SK-N-SH (cell line): ENCODE results near the gene GNG5. TPM values are rescaled to one million over a fixed set of nuclear protein-coding genes. Genes with fewer than 3 reads are reported as not detected.
A peak's percentile ranks its signal among the peaks of the same experiment; 100 is the strongest.

Experiments used
- CTCF ChIA-PET: fragments of 300-600, 350-600 bp; formaldehyde crosslinking; extraction: SDS; loops from one replicate; lab custom pipeline; 2021; lab: Yijun Ruan, JAX
- POLR2A ChIA-PET: fragments of 350-600 bp; sonication (Branson Sonifier 250); formaldehyde crosslinking; extraction: SDS; loops from one replicate; lab custom pipeline; 2020; ENCODE audit warnings: antibody characterized with exemption, inconsistent platforms; lab: Yijun Ruan, JAX
- DNase-seq: peaks from one replicate; pipeline ENCODE4 v3.0.0; 2012
- H2AFZ ChIP-seq: fragments of 200-600 bp; sonication (generic); 2 replicates; pipeline ENCODE4 v1.8.1; 2016; ENCODE audit warnings: antibody characterized with exemption, mild to moderate bottlenecking, low read depth
- H3F3A ChIP-seq: fragments of 200-600 bp; sonication (generic); replicated peaks from 2 replicates; pipeline ENCODE3; 2016; ENCODE audit warnings: antibody characterized with exemption, mild to moderate bottlenecking; ENCODE audit not compliant: insufficient read depth
- H3K27ac ChIP-seq, 2 experiments: fragments of 200-500 bp in 1 of 2; fragments of 200-600 bp in 1 of 2; sonication (Bioruptor generic) in 1 of 2; sonication (generic), shearing (Covaris generic) in 1 of 2; 2 replicates each; pipeline versions ENCODE4 v1.5.1 to v1.6.1; 2014 to 2016; ENCODE audit warnings: low read depth in 2 of 2, inconsistent platforms in 1 of 2, low read length in 1 of 2, mild to moderate bottlenecking in 1 of 2, mixed read lengths in 1 of 2
- H3K27me3 ChIP-seq: fragments of 200-600 bp; sonication (generic), shearing (Covaris generic); 2 replicates; pipeline ENCODE4 v1.6.1; 2016; ENCODE audit warnings: mixed run types; ENCODE audit not compliant: insufficient read depth
- H3K36me3 ChIP-seq, 2 experiments: fragments of 200-500 bp in 1 of 2; fragments of 200-600 bp in 1 of 2; sonication (Bioruptor generic) in 1 of 2; sonication (generic) in 1 of 2; replicated peaks in 1 of 2; 2 replicates each; pipeline versions ENCODE3 to v1.5.1; 2014 to 2016; ENCODE audit warnings: low read length in 1 of 2, mild to moderate bottlenecking in 1 of 2; ENCODE audit not compliant: insufficient read depth in 2 of 2, control insufficient read depth in 1 of 2
- H3K4me1 ChIP-seq, 2 experiments: fragments of 200-500 bp in 1 of 2; fragments of 200-600 bp in 1 of 2; sonication (Bioruptor generic) in 1 of 2; sonication (generic), shearing (Covaris generic) in 1 of 2; 2 replicates each; pipeline versions ENCODE4 v1.5.1 to v1.6.1; 2014 to 2016; ENCODE audit warnings: low read depth in 1 of 2, low read length in 1 of 2, mixed run types in 1 of 2; ENCODE audit not compliant: insufficient read depth in 2 of 2, control insufficient read depth in 1 of 2
- H3K4me2 ChIP-seq: fragments of 200-600 bp; sonication (generic), shearing (Covaris generic); 2 replicates; pipeline ENCODE4 v1.6.1; 2017; ENCODE audit warnings: mixed run types
- H3K4me3 ChIP-seq, 2 experiments: fragments of 200-500 bp in 1 of 2; fragments of 200-600 bp in 1 of 2; sonication (Bioruptor generic) in 1 of 2; sonication (generic), shearing (Covaris generic) in 1 of 2; 2 replicates each; pipeline versions ENCODE4 v1.5.1 to v1.8.1; 2014 to 2016; ENCODE audit warnings: low read depth in 2 of 2, inconsistent platforms in 1 of 2, low read length in 1 of 2, mild to moderate bottlenecking in 1 of 2, mixed read lengths in 1 of 2, moderate library complexity in 1 of 2
- H3K79me2 ChIP-seq: fragments of 200-600 bp; sonication (generic); 2 replicates; pipeline ENCODE4 v1.8.1; 2017; ENCODE audit warnings: mild to moderate bottlenecking; ENCODE audit not compliant: insufficient read depth
- H3K9ac ChIP-seq: fragments of 200-600 bp; sonication (generic); 2 replicates; pipeline ENCODE4 v1.6.1; 2017; ENCODE audit warnings: mixed run types
- H3K9me2 ChIP-seq: fragments of 200-600 bp; sonication (generic); 2 replicates; pipeline ENCODE4 v1.6.1; 2017; ENCODE audit warnings: mixed run types
- H3K9me3 ChIP-seq: fragments of 200-600 bp; sonication (generic); 2 replicates; pipeline ENCODE4 v1.6.1; 2017; ENCODE audit warnings: mixed run types, mild to moderate bottlenecking, moderate library complexity
- H4K20me1 ChIP-seq: fragments of 200-600 bp; sonication (generic); 2 replicates; pipeline ENCODE4 v1.6.1; 2017; ENCODE audit warnings: mild to moderate bottlenecking, mixed run types; ENCODE audit not compliant: insufficient read depth
- CHD2 ChIP-seq: fragments of 150-350 bp; IDR thresholded peaks from 2 replicates; pipeline ENCODE4 v1.6.1; 2018; ENCODE audit warnings: low read length; ENCODE audit not compliant: partially characterized antibody
- ELF1 ChIP-seq: IDR thresholded peaks from 2 replicates; pipeline ENCODE4 v1.4.0; 2012
- EP300 ChIP-seq, 2 experiments: IDR thresholded peaks; 2 replicates each; pipeline versions ENCODE4 v1.4.0 to v1.6.1; 2012; ENCODE audit warnings: borderline replicate concordance in 1 of 2, low read depth in 1 of 2, low read length in 1 of 2
- FOSL2 ChIP-seq: IDR thresholded peaks from 2 replicates; pipeline ENCODE4 v1.4.0; 2012; ENCODE audit warnings: low read depth, mild to moderate bottlenecking, moderate library complexity, borderline replicate concordance
- FOXJ3 ChIP-seq: sonication (generic); formaldehyde crosslinking; IDR thresholded peaks from 2 replicates; pipeline ENCODE4 v1.5.1; 2020; ENCODE audit warnings: mild to moderate bottlenecking, missing genetic modification reagents
- FOXM1 ChIP-seq: IDR thresholded peaks from 2 replicates; pipeline ENCODE4 v1.4.0; 2012; ENCODE audit warnings: low read depth, mild to moderate bottlenecking
- GATA2 ChIP-seq: sonication (generic); formaldehyde crosslinking; IDR thresholded peaks from 2 replicates; pipeline ENCODE4 v1.5.0; 2020; ENCODE audit warnings: mild to moderate bottlenecking, missing genetic modification reagents
- JUND ChIP-seq: IDR thresholded peaks from 2 replicates; pipeline ENCODE4 v1.4.0; 2012
- MXI1 ChIP-seq: IDR thresholded peaks from 2 replicates; pipeline ENCODE4 v1.6.1; 2012; ENCODE audit warnings: mild to moderate bottlenecking, low read depth, low read length, improper control_type of control experiment
- NRF1 ChIP-seq: IDR thresholded peaks from 2 replicates; pipeline ENCODE4 v1.6.1; 2012; ENCODE audit warnings: low read depth, mild to moderate bottlenecking, low read length
- POLR2AphosphoS5 ChIP-seq: IDR thresholded peaks from 2 replicates; pipeline ENCODE4 v1.6.1; 2012; ENCODE audit warnings: low read depth, low read length
- RAD21 ChIP-seq: IDR thresholded peaks from 2 replicates; pipeline ENCODE4 v1.6.1; 2012; ENCODE audit warnings: mild to moderate bottlenecking, low read length
- RCOR1 ChIP-seq: fragments of 150-350 bp; IDR thresholded peaks from 2 replicates; pipeline ENCODE4 v1.6.1; 2017; ENCODE audit warnings: antibody characterized with exemption, low read length
- RFX5 ChIP-seq: IDR thresholded peaks from 2 replicates; pipeline ENCODE4 v1.6.1; 2012; ENCODE audit warnings: mild to moderate bottlenecking, improper control_type of control experiment, low read length
- RXRA ChIP-seq: IDR thresholded peaks from 2 replicates; pipeline ENCODE4 v1.4.0; 2012; ENCODE audit warnings: low read depth, mild to moderate bottlenecking, borderline replicate concordance
- SMC3 ChIP-seq: IDR thresholded peaks from 2 replicates; pipeline ENCODE4 v1.6.1; 2012; ENCODE audit warnings: low read depth, low read length, improper control_type of control experiment
- TAF1 ChIP-seq: IDR thresholded peaks from 2 replicates; pipeline ENCODE4 v1.6.1; 2012; ENCODE audit warnings: low read depth, mild to moderate bottlenecking, low read length, moderate library complexity, borderline replicate concordance
- TEAD4 ChIP-seq: IDR thresholded peaks from 2 replicates; pipeline ENCODE4 v1.4.0; 2012; ENCODE audit warnings: mild to moderate bottlenecking, borderline replicate concordance; ENCODE audit not compliant: insufficient read depth
- YY1 ChIP-seq: IDR thresholded peaks from 2 replicates; pipeline ENCODE4 v1.4.0; 2012; ENCODE audit warnings: low read depth, mild to moderate bottlenecking
- WGBS: methylation state at CpG from one replicate; pipeline ENCODE4 v1.1.6; 2017; ENCODE audit warnings: low lambda C conversion rate; 5-methylcytosine and 5-hydroxymethylcytosine counted together
- polyA plus RNA-seq, 3 experiments: library from polyadenylated mRNA; depleted of rRNA; stranded (reverse); fragments of >200 nt; gene quantifications; 2 replicates each; pipeline ENCODE4 v1.2.3, GENCODE V29; 2012
- TF ChIP-seq, protein P1 (sequence below): fragments of 150-350 bp; IDR thresholded peaks from 2 replicates; pipeline ENCODE4 v1.6.1; 2016; ENCODE audit warnings: mild to moderate bottlenecking, low read depth, low read length
- TF ChIP-seq, protein P2 (sequence below): IDR thresholded peaks from 2 replicates; pipeline ENCODE4 v1.4.0; 2012; ENCODE audit warnings: low read depth, borderline replicate concordance
- TF ChIP-seq, protein P3 (sequence below): fragments of 200-600 bp; sonication (generic); IDR thresholded peaks from 2 replicates; pipeline ENCODE4 v1.6.1; 2017; ENCODE audit warnings: antibody characterized with exemption, mild to moderate bottlenecking, moderate library complexity
- TF ChIP-seq, protein P4 (sequence below): IDR thresholded peaks from 2 replicates; pipeline ENCODE4 v1.4.0; 2012; ENCODE audit warnings: low read depth, borderline replicate concordance

Gene GNG5
- polyA plus RNA-seq (2012; rRNA removed) = 67.0 and 104 TPM in 2 replicates
- 120 and 122 TPM in 2 replicates for polyA plus RNA-seq (2012; cell fraction: cytosol; rRNA removed)
- polyA plus RNA-seq (2012; cell fraction: nucleus; rRNA removed) = 30.2 and 33.5 TPM in 2 replicates

DNA sequence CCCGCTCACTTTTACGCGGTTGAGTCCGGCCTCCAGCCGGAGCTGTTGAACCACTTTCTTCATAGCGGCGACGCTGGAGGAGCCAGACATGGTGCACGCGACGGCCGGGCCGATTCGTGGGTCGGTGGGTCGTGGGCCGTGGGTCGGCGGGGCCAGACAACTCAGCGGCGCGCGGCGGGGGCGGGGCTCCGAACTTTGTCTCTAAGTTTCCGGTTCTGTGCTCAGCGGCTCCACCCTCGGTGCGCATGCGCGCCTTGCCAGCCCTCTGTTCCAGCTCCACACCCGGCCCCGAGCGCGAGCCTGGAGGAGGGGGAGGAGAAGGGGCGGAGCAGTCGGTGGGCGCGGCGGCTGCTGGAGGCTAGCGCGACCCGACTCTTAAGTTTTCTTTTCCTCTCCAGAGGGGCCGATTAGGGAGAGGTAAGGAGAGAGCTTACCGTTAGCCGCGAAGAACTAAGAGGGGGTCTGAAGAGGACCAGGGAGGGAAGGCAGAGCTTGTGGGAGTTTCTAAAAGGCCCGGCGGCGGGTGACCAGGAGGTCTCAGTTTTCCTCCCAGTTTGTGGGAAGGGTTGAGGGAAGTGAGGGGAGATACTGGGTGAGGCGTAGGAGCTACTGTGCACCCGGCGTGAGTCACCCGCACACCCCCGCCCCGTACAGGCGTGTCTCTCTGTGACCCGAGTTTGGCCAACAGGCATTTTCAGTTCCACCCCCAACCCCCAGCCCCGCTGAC, at the start of gene GNG5, which contains the start of gene SPATA1:
TSS of gene GNG5 (minus strand) at position 580 of the 727 bp plus-strand sequence. CDS start at position 90, 490 bp downstream.
TSS of gene SPATA1 (plus strand) at position 385 of the 727 bp plus-strand sequence. CDS start 9,974 bp downstream, outside the sequence.
- Histone ChIP-seq H2AFZ (peak within 1 kb of the TSS; percentile 81), H3K27ac (peak within 1 kb of the TSS; percentile 94 to 99), H3K9ac (peak within 1 kb of the TSS; percentile 93), H3K4me3 (peak within 1 kb of the TSS; percentile 71 to 81), H3K27me3 (no peaks in the 10 kb centered on the region), H3K36me3 (peaks cover 6 to 16% of the 10 kb centered on the region in 2 experiments), H3K79me2 (peaks cover 60% of the 10 kb centered on the region), H3K4me2 (peak within 1 kb of the TSS; percentile 86), H3K4me1 (peaks cover 8 to 19% of the 10 kb centered on the region in 2 experiments; a peak in 3 of 4 replicates), H3K9me3 (0 out of 2 replicates have a peak, but pooled peaks cover 8% of the 10 kb centered on the region), H3K9me2 (no peaks in the 10 kb centered on the region), H4K20me1 (peaks cover 39% of the 10 kb centered on the region), H3F3A (peaks cover 7% of the 10 kb centered on the region)
- ChIA-PET POLR2A (interaction anchor here (0.6 to 1.9 kb wide), 10 partner anchors 26 to 341 kb away, joined by 3 to 12 read pairs (median 4); partner anchors contain the start of gene CTBS), CTCF (interaction anchor here (1.1 to 4.2 kb wide), 3 partner anchors 53 to 247 kb away, joined by 3 to 28 read pairs (median 3); no protein-coding TSS in a partner anchor)
- peak; percentile 98 for DNase-seq
- under 1% methylated on average over 21 of the region's 60 CpGs for WGBS
- TF ChIP-seq FOXM1 (no peak), FOSL2 (peak; percentile 78; the same call in 1 of the 2 replicates), TAF1 (peak; percentile 61), CHD2 (peak; percentile 13), TEAD4 (no peak), JUND (peak; percentile 55; the same call in 1 of the 2 replicates), FOXJ3 (no peak), YY1 (no peak), NRF1 (peak; percentile 96), SMC3 (no peak; the same call in 1 of the 2 replicates), RAD21 (no peak), RXRA (no peak), EP300 (IDR thresholded peaks at IDR 0.05; ENCODE audit: borderline replicate concordance in 1 of 2, low read depth in 1 of 2, low read length in 1 of 2) (no peak), MXI1 (no peak), RCOR1 (0 out of 2 replicates have a peak, but pooled peaks have one; percentile 27), RFX5 (no peak), POLR2AphosphoS5 (peak; percentile 79), ELF1 (peak; percentile 40; the same call in 1 of the 2 replicates), GATA2 (CRISPR knock-in tag) (no peak)
- TF ChIP-seq, protein P1, sequence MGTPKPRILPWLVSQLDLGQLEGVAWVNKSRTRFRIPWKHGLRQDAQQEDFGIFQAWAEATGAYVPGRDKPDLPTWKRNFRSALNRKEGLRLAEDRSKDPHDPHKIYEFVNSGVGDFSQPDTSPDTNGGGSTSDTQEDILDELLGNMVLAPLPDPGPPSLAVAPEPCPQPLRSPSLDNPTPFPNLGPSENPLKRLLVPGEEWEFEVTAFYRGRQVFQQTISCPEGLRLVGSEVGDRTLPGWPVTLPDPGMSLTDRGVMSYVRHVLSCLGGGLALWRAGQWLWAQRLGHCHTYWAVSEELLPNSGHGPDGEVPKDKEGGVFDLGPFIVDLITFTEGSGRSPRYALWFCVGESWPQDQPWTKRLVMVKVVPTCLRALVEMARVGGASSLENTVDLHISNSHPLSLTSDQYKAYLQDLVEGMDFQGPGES = no peak
- TF ChIP-seq, protein P2, sequence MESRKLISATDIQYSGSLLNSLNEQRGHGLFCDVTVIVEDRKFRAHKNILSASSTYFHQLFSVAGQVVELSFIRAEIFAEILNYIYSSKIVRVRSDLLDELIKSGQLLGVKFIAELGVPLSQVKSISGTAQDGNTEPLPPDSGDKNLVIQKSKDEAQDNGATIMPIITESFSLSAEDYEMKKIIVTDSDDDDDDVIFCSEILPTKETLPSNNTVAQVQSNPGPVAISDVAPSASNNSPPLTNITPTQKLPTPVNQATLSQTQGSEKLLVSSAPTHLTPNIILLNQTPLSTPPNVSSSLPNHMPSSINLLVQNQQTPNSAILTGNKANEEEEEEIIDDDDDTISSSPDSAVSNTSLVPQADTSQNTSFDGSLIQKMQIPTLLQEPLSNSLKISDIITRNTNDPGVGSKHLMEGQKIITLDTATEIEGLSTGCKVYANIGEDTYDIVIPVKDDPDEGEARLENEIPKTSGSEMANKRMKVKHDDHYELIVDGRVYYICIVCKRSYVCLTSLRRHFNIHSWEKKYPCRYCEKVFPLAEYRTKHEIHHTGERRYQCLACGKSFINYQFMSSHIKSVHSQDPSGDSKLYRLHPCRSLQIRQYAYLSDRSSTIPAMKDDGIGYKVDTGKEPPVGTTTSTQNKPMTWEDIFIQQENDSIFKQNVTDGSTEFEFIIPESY = no peak
- TF ChIP-seq, protein P3, sequence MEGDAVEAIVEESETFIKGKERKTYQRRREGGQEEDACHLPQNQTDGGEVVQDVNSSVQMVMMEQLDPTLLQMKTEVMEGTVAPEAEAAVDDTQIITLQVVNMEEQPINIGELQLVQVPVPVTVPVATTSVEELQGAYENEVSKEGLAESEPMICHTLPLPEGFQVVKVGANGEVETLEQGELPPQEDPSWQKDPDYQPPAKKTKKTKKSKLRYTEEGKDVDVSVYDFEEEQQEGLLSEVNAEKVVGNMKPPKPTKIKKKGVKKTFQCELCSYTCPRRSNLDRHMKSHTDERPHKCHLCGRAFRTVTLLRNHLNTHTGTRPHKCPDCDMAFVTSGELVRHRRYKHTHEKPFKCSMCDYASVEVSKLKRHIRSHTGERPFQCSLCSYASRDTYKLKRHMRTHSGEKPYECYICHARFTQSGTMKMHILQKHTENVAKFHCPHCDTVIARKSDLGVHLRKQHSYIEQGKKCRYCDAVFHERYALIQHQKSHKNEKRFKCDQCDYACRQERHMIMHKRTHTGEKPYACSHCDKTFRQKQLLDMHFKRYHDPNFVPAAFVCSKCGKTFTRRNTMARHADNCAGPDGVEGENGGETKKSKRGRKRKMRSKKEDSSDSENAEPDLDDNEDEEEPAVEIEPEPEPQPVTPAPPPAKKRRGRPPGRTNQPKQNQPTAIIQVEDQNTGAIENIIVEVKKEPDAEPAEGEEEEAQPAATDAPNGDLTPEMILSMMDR = no peak
- TF ChIP-seq, protein P4, sequence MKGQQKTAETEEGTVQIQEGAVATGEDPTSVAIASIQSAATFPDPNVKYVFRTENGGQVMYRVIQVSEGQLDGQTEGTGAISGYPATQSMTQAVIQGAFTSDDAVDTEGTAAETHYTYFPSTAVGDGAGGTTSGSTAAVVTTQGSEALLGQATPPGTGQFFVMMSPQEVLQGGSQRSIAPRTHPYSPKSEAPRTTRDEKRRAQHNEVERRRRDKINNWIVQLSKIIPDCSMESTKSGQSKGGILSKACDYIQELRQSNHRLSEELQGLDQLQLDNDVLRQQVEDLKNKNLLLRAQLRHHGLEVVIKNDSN = no peak
